GM12878 (cell line): ENCODE results near the gene VPS52. TPM values are rescaled to one million over a fixed set of nuclear protein-coding genes. Genes with fewer than 3 reads are reported as not detected.

ENCODE experiments used
- ATAC-seq: fragments of 200-7000 bp; cut with Tn5 transposase; 3 replicates; pipeline ENCODE4 v1.9.1; 2020; ENCODE audit warnings: mild to moderate bottlenecking, moderate library complexity
- BruUV-seq: library from RNA; stranded (reverse); fragments of 400-500 nt; replicated peaks from 2 replicates; lab custom pipeline; 2021; lab: Mats Ljungman, UMichigan
- CTCF ChIA-PET: fragments of 300-600 bp; sonication (Branson Sonifier 250); formaldehyde crosslinking; extraction: SDS; loops from one replicate; lab custom pipeline; 2021; ENCODE audit warnings: inconsistent platforms; lab: Yijun Ruan, JAX
- POLR2A ChIA-PET: fragments of 350-600 bp; formaldehyde crosslinking; extraction: SDS; loops from one replicate; lab custom pipeline; 2021; ENCODE audit warnings: inconsistent platforms; lab: Charles Lee
- RAD21 ChIA-PET: fragments of 300-600 bp; sonication (Branson Sonifier 250); formaldehyde crosslinking; loops from one replicate; lab custom pipeline; 2023; ENCODE audit warnings: antibody characterized with exemption; ENCODE audit not compliant: unreplicated experiment; lab: Charles Lee
- SMC1A ChIA-PET: fragments of 300-600 bp; sonication (Branson Sonifier 250); formaldehyde crosslinking; loops from one replicate; lab custom pipeline; 2023; ENCODE audit not compliant: unreplicated experiment, uncharacterized antibody; lab: Charles Lee
- DNase-seq: peaks from one replicate; pipeline ENCODE4 v3.0.0-alpha.2; 2011; ENCODE audit warnings: low read depth, low spot score
- FAIRE-seq: peaks from 3 replicates; lab custom pipeline; 2011; peaks lifted over from hg19 to GRCh38; lab: Jason Lieb, UNC
- H2AFZ ChIP-seq: 2 replicates; pipeline ENCODE4 v1.6.0; 2011; ENCODE audit warnings: low read depth, low read length, control low read depth; ENCODE audit not compliant: control insufficient read depth
- H3K27ac ChIP-seq: 2 replicates; pipeline ENCODE4 v1.5.1; 2011; ENCODE audit warnings: control low read depth; ENCODE audit not compliant: control insufficient read depth, insufficient read depth
- H3K27me3 ChIP-seq, 2 experiments: replicated peaks in 1 of 2; 2 replicates each; pipeline versions ENCODE4 v1.6.0 to v1.6.1; 2011; ENCODE audit warnings: low read length in 1 of 2; ENCODE audit not compliant: control insufficient read depth in 2 of 2, insufficient read depth in 2 of 2
- H3K36me3 ChIP-seq, 2 experiments: 2 replicates each; pipeline ENCODE4 v1.5.1; 2011; ENCODE audit warnings: low read length in 1 of 2; ENCODE audit not compliant: control insufficient read depth in 2 of 2, insufficient read depth in 2 of 2
- H3K4me1 ChIP-seq: 2 replicates; pipeline ENCODE4 v1.6.1; 2011; ENCODE audit warnings: mild to moderate bottlenecking, low read length, moderate library complexity, mixed read lengths; ENCODE audit not compliant: control insufficient read depth, insufficient read depth
- H3K4me2 ChIP-seq: 2 replicates; pipeline ENCODE4 v1.6.0; 2011; ENCODE audit warnings: control low read depth; ENCODE audit not compliant: control insufficient read depth, insufficient read depth
- H3K4me3 ChIP-seq: fragments of 200-600 bp; sonication (generic); 2 replicates; pipeline ENCODE4 v1.5.1; 2016
- H3K79me2 ChIP-seq: 2 replicates; pipeline ENCODE4 v1.6.0; 2011; ENCODE audit warnings: low read length; ENCODE audit not compliant: control insufficient read depth, insufficient read depth
- H3K9ac ChIP-seq: 2 replicates; pipeline ENCODE4 v1.8.0; 2011; ENCODE audit warnings: low read length, control low read depth, mixed read lengths; ENCODE audit not compliant: control insufficient read depth, insufficient read depth
- H3K9me3 ChIP-seq: replicated peaks from 3 replicates; pipeline ENCODE4 v1.5.1; 2011; ENCODE audit warnings: mild to moderate bottlenecking, low read length; ENCODE audit not compliant: control insufficient read depth, insufficient read depth
- H4K20me1 ChIP-seq: 2 replicates; pipeline ENCODE4 v1.6.0; 2011; ENCODE audit not compliant: control insufficient read depth, insufficient read depth
- BMI1 ChIP-seq: fragments of 450-650 bp; IDR thresholded peaks from 2 replicates; pipeline ENCODE4 v1.6.1; 2016; ENCODE audit warnings: mild to moderate bottlenecking, moderate library complexity, borderline replicate concordance
- CBX5 ChIP-seq: sonication (generic); IDR thresholded peaks from 2 replicates; pipeline ENCODE4 v1.6.1; 2016; ENCODE audit warnings: low read depth, moderate library complexity, mild to moderate bottlenecking, inconsistent platforms
- CHD1 ChIP-seq: IDR thresholded peaks from 2 replicates; pipeline ENCODE4 v1.6.1; 2012; ENCODE audit warnings: low read depth, low read length, improper control_type of control experiment
- CREB1 ChIP-seq: IDR thresholded peaks from 2 replicates; pipeline ENCODE4 v1.6.1; 2012; ENCODE audit warnings: low read depth, mild to moderate bottlenecking, inconsistent platforms
- EED ChIP-seq: sonication (generic); IDR thresholded peaks from 2 replicates; pipeline ENCODE4 v1.6.1; 2016; ENCODE audit warnings: antibody characterized with exemption, low read depth
- ESRRA ChIP-seq: IDR thresholded peaks from 2 replicates; pipeline ENCODE4 v1.6.1; 2012; ENCODE audit warnings: mild to moderate bottlenecking, low read length, improper control_type of control experiment
- FOXK2 ChIP-seq: fragments of 450-650 bp; IDR thresholded peaks from 2 replicates; pipeline ENCODE4 v1.6.1; 2017; ENCODE audit warnings: mild to moderate bottlenecking, moderate library complexity
- NFIC ChIP-seq: IDR thresholded peaks from 2 replicates; pipeline ENCODE4 v1.6.1; 2012; ENCODE audit warnings: low read depth, mild to moderate bottlenecking, inconsistent platforms, low read length, moderate library complexity
- NFYA ChIP-seq: IDR thresholded peaks from 2 replicates; pipeline ENCODE4 v1.6.1; 2011; ENCODE audit warnings: low read depth, mild to moderate bottlenecking, low read length, improper control_type of control experiment, borderline replicate concordance
- NR2C2 ChIP-seq: IDR thresholded peaks from 2 replicates; pipeline ENCODE4 v1.6.1; 2011; ENCODE audit warnings: borderline replicate concordance, low read depth; ENCODE audit not compliant: control insufficient read depth, insufficient read length
- PAX5 ChIP-seq: IDR thresholded peaks from 2 replicates; pipeline ENCODE4 v1.6.1; 2011; ENCODE audit warnings: low read depth, low read length, borderline replicate concordance
- RBBP5 ChIP-seq: fragments of 200-600 bp; sonication (generic); conservative IDR thresholded peaks from 2 replicates; pipeline ENCODE4 v1.6.1; 2016
- SMAD5 ChIP-seq: IDR thresholded peaks from 2 replicates; pipeline ENCODE4 v1.6.1; 2016; ENCODE audit warnings: antibody characterized with exemption, low read depth
- SPI1 ChIP-seq: IDR thresholded peaks from 2 replicates; pipeline ENCODE4 v1.6.1; 2011; ENCODE audit warnings: low read depth, mild to moderate bottlenecking, low read length, moderate library complexity, borderline replicate concordance; ENCODE audit not compliant: insufficient read depth
- ZNF274 ChIP-seq: IDR thresholded peaks from one replicate; pipeline ENCODE4 v1.8.0; 2011; ENCODE audit not compliant: insufficient read length, insufficient read depth
- WGBS: methylation state at CpG from one replicate; pipeline ENCODE4 v1.1.6; 2016; ENCODE audit warnings: low lambda C conversion rate; ENCODE audit not compliant: insufficient replicate concordance, insufficient coverage; ENCODE audit errors: missing lambda C conversion rate; 5-methylcytosine and 5-hydroxymethylcytosine counted together
- in situ Hi-C: fragments of 300-500 bp; cut with MboI; formaldehyde crosslinking; loops from 9 replicates; pipeline ENCODE4 v1.14.3; 2018; ENCODE audit warnings: mixed read lengths
- intact Hi-C: fragments of 100-400 bp; cut with micrococcal nuclease; formaldehyde crosslinking; loops from one replicate; pipeline ENCODE4 v1.14.2; 2022; ENCODE audit not compliant: unreplicated experiment
- polyA plus RNA-seq, 11 experiments: library from polyadenylated mRNA; depleted of rRNA in 4 of 11; unstranded in 6 of 11; stranded (reverse) in 5 of 11; fragments of >200 nt; fragmentation: Nextera tagmentation in 4 of 11; fragmentation: Illumina TruSeq in 1 of 11; extraction: Ambion mirVana in 4 of 11; extraction: Trizol in 1 of 11; gene quantifications; 1 replicate in 1 of 11; 2 replicates in 10 of 11; pipeline versions ENCODE4 v1.2.1 to v1.2.3, GENCODE V29; 2011 to 2016; ENCODE audit warnings: inconsistent platforms in 2 of 11, missing spikeins in 2 of 11, low read depth in 1 of 11
- total RNA-seq, 4 experiments: library from RNA; depleted of rRNA in 3 of 4; stranded (reverse); fragments of >200 nt in 3 of 4; fragmentation: Illumina TruSeq in 1 of 4; extraction: Trizol in 1 of 4; gene quantifications; 2 replicates each; pipeline versions ENCODE4 v1.2.1 to v1.2.3, GENCODE V29; 2013 to 2021
- TF ChIP-seq, protein P1 (sequence below): fragments of 150-350 bp; IDR thresholded peaks from 2 replicates; pipeline ENCODE4 v1.6.1; 2016; ENCODE audit warnings: low read depth, low read length
- TF ChIP-seq, protein P2 (sequence below): fragments of 450-650 bp; IDR thresholded peaks from 2 replicates; pipeline ENCODE4 v1.6.1; 2016; ENCODE audit warnings: mild to moderate bottlenecking

The VPS52 gene
- total and polyA plus RNA-seq, 10 of the 15 experiments (the other 5 are each of a cell fraction or from before 2014, with no cell fraction given), result 11.3 to 52.7 (median 36.7) TPM

DNA sequence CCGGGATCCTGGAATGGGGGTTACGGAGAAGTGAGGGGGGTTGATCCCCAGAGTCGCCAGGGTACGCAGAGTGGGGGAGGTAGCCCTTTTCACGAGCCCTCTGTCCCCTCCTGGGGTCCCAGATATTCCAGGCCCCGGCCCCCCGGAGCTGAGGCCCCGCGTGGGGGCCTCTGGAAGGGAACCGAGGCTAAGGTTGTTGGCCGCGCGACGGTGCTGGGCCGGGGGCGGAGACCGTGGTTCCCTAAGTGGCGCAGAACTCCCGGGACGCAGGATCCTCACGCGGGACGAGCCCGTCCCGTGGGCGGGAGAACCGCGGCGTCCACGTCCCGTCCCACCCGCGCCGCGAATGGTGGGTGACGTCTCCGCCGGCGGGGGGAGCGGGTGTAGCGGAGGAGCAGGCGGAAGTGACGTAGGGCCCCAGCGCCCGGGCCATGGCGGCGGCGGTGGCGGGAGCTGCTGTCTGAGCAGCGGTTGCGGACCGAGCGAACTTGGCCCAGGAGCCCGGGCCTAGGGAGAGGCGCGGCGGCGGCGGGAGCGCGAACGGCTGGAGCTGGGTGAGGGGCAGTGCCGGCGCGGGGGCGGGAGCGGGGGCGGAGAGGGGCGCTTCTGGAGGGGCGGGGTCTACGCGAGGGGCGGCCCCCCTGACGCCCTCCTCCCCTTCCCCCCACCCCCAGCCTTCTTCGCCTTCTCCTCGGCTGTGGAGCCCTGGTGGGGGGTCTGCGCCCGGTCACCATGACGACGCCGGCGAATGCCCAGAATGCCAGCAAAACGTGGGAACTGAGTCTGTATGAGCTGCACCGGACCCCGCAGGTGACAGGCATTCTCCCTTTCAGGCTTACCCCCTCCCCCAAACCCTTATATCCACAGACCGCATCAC is 63.3 kb downstream of the VPS52 start, which contains the start of gene RING1:
TSS of gene RING1 (plus strand) at position 410 of the 877 bp plus-strand sequence. CDS start at position 733, 323 bp downstream.
- H2AFZ ChIP-seq, result peak within 1 kb of the TSS; percentile 90
- ChIA-PET RAD21 (interaction anchor here (0.7 to 2.0 kb wide), 8 partner anchors 9 to 758 kb away, joined by 3 to 15 read pairs (median 3); partner anchors contain the start of genes RPS18 and VPS52), POLR2A (interaction anchor here (0.6 to 2.3 kb wide), 18 partner anchors 9 to 368 kb away, joined by 3 to 12 read pairs (median 4); partner anchors contain the start of genes HLA-DPB1, RGL2, RPS18 and VPS52), SMC1A (interaction anchor here (0.8 to 2.2 kb wide), 9 partner anchors 8 to 83 kb away, joined by 3 to 7 read pairs (median 5); partner anchors contain the start of genes RPS18, RXRB, SLC39A7 and VPS52), CTCF (interaction anchor here (0.6 to 2.9 kb wide), 9 partner anchors 9 to 126 kb away, joined by 4 to 23 read pairs (median 5); partner anchors contain the start of genes RPS18, VPS52 and ZBTB22)
- H3K4me3 ChIP-seq, result peak within 1 kb of the TSS; percentile 94
- ATAC-seq, result peak; percentile 63
- H3K27ac ChIP-seq, result peak within 1 kb of the TSS; percentile 96
- BruUV-seq, result TSS peak; percentile 99
- H3K4me1 ChIP-seq, result peaks cover 25% of the 10 kb centered on the region
- H4K20me1 ChIP-seq, result no peaks in the 10 kb centered on the region; the same call in 1 of the 2 replicates
- peaks cover 2 to 8% of the 10 kb centered on the region in 2 experiments for H3K36me3 ChIP-seq
- H3K79me2 ChIP-seq, result peaks cover 3% of the 10 kb centered on the region
- intact Hi-C loops, result loop anchor here (10.0 kb wide), 1 partner anchor 366 kb away; no protein-coding TSS in a partner anchor
- 3% methylated on average over 44 of the region's 86 CpGs for WGBS
- no peak for FAIRE-seq
- H3K27me3 ChIP-seq, result peaks cover 2 to 3% of the 10 kb centered on the region in 2 experiments; a peak in 2 of 4 replicates
- no peaks in the 10 kb centered on the region for H3K9me3 ChIP-seq
- H3K4me2 ChIP-seq, result peak within 1 kb of the TSS; percentile 98
- no peak for DNase-seq
- peak within 1 kb of the TSS; percentile 98 for H3K9ac ChIP-seq
- in situ Hi-C loops, result no loop called here
- TF ChIP-seq CHD1 (0 out of 2 replicates have a peak, but pooled peaks have one; percentile 73), RBBP5 (no peak), BMI1 (no peak), ESRRA (no peak), CREB1 (no peak), FOXK2 (no peak), NFYA (no peak), NFIC (no peak), EED (peak; percentile 18; the same call in 1 of the 2 replicates), SMAD5 (peak; percentile 63), CBX5 (no peak), NR2C2 (no peak), SPI1 (no peak), ZNF274 (no peak), PAX5 (0 out of 2 replicates have a peak, but pooled peaks have one; percentile 55)
- TF ChIP-seq, protein P1, sequence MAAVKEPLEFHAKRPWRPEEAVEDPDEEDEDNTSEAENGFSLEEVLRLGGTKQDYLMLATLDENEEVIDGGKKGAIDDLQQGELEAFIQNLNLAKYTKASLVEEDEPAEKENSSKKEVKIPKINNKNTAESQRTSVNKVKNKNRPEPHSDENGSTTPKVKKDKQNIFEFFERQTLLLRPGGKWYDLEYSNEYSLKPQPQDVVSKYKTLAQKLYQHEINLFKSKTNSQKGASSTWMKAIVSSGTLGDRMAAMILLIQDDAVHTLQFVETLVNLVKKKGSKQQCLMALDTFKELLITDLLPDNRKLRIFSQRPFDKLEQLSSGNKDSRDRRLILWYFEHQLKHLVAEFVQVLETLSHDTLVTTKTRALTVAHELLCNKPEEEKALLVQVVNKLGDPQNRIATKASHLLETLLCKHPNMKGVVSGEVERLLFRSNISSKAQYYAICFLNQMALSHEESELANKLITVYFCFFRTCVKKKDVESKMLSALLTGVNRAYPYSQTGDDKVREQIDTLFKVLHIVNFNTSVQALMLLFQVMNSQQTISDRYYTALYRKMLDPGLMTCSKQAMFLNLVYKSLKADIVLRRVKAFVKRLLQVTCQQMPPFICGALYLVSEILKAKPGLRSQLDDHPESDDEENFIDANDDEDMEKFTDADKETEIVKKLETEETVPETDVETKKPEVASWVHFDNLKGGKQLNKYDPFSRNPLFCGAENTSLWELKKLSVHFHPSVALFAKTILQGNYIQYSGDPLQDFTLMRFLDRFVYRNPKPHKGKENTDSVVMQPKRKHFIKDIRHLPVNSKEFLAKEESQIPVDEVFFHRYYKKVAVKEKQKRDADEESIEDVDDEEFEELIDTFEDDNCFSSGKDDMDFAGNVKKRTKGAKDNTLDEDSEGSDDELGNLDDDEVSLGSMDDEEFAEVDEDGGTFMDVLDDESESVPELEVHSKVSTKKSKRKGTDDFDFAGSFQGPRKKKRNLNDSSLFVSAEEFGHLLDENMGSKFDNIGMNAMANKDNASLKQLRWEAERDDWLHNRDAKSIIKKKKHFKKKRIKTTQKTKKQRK, result no peak
- TF ChIP-seq, protein P2, sequence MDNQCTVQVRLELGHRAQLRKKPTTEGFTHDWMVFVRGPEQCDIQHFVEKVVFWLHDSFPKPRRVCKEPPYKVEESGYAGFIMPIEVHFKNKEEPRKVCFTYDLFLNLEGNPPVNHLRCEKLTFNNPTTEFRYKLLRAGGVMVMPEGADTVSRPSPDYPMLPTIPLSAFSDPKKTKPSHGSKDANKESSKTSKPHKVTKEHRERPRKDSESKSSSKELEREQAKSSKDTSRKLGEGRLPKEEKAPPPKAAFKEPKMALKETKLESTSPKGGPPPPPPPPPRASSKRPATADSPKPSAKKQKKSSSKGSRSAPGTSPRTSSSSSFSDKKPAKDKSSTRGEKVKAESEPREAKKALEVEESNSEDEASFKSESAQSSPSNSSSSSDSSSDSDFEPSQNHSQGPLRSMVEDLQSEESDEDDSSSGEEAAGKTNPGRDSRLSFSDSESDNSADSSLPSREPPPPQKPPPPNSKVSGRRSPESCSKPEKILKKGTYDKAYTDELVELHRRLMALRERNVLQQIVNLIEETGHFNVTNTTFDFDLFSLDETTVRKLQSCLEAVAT, result 0 out of 2 replicates have a peak, but pooled peaks have one; percentile 45
